ENCODE results near the gene BSPRY.
A peak's percentile ranks its signal among the peaks of the same experiment; 100 is the strongest.

Gene BSPRY

DNA sequence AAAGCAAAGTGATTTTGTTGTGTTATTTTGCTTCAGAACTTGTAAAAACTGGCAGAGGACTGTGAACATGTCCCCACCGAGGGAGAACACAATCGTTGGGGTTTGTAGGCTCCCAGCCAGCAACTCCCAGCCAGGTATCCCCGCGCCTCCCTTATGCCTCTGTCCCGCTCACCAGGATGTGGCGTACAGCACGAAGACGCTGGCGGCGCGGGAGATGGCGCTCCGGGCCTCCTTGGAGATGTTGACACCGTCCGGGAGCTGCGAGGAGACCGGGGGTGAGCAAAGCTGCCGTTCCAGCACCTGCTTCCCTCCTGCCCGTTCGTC is 60.5 kb downstream of the BSPRY start:
- peak overlapping the region; percentile 60 for H3K4me3 ChIP-seq (ENCODE audit: severe bottlenecking)
- no peaks in the 10 kb centered on the region for H3K4me1 ChIP-seq (ENCODE audit: insufficient read depth, poor library complexity, severe bottlenecking)
- H3K27ac ChIP-seq (ENCODE audit: poor library complexity, severe bottlenecking) = peak overlapping the region; percentile 71
- H3K9me3 ChIP-seq (ENCODE audit: severe bottlenecking) = no peaks in the 10 kb centered on the region
- ATAC-seq (ENCODE audit: low read depth) = peak; percentile 28
- no peaks in the 10 kb centered on the region for H3K27me3 ChIP-seq (ENCODE audit: insufficient read depth, poor library complexity, severe bottlenecking)
- TF ChIP-seq CTCF (IDR thresholded peaks at IDR 0.05; ENCODE audit: poor library complexity, severe bottlenecking) = no peak
- DNase-seq (ENCODE audit: low spot score) = no peak
- H3K36me3 ChIP-seq (ENCODE audit: low read depth) = peaks cover 23% of the 10 kb centered on the region

DNA sequence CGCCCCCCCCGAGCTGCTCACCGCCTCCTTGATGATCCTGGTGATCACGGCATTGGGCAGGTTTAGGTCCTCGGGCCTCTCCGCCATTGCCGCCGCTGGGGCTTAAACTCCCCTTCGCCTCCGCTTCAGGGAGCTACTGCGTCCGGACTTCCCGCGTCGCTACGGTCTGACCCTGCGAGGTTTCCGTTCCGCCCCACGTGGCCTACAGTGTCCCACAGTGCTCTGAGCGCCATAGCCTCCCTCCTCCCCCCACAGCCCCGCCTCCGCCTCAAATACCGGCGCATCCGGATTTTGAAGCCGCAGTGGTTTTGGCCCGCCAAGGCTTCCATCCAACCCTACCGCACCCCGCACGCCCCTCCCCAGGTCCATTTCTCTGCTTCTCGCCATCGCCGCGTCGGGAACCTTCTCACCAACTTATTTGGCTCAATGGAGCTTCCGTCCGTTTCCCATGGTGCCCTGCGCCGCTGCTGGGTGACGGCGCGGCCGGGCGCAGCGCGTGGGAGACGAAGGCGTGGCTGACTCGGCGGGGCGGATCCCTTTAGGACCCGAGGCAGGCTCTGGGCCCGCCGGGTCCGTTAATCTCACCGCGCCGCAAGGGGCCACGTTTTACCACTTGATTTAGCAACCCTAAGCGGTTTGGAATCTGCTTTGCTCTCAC is 61.0 kb downstream of the BSPRY start, which contains the start of the genes C9orf43 and POLE3:
C9orf43 (plus strand) TSS at position 541 of the 658 bp plus-strand sequence. CDS start 2,747 bp downstream, outside the sequence.
POLE3 (minus strand) TSS at position 469 of the 658 bp plus-strand sequence; CDS start at position 87, 382 bp downstream.
- ATAC-seq (ENCODE audit: low read depth) = peak; percentile 96
- no peak for TF ChIP-seq CTCF (IDR thresholded peaks at IDR 0.05; ENCODE audit: poor library complexity, severe bottlenecking)
- peak within 1 kb of the TSS; percentile 60 for H3K4me3 ChIP-seq (ENCODE audit: severe bottlenecking)

GRCh38 chr9:113416149-113416721 is 66.9 kb downstream of the BSPRY start:
- H3K4me3 ChIP-seq (ENCODE audit: severe bottlenecking) = no peak overlapping the region
- H3K9me3 ChIP-seq (ENCODE audit: severe bottlenecking) = no peaks in the 10 kb centered on the region
- H3K4me1 ChIP-seq (ENCODE audit: insufficient read depth, poor library complexity, severe bottlenecking) = no peaks in the 10 kb centered on the region
- no peaks in the 10 kb centered on the region for H3K36me3 ChIP-seq (ENCODE audit: low read depth)
- TF ChIP-seq CTCF (IDR thresholded peaks at IDR 0.05; ENCODE audit: poor library complexity, severe bottlenecking) = no peak
- no peak overlapping the region for H3K27ac ChIP-seq (ENCODE audit: poor library complexity, severe bottlenecking)
- DNase-seq (ENCODE audit: low spot score) = no peak
- H3K27me3 ChIP-seq (ENCODE audit: insufficient read depth, poor library complexity, severe bottlenecking) = no peaks in the 10 kb centered on the region
- no peak for ATAC-seq (ENCODE audit: low read depth)

More for the DNA sequence above, 61.0 kb downstream of the BSPRY start, which contains the start of the genes C9orf43 and POLE3:
- no peaks in the 10 kb centered on the region for H3K27me3 ChIP-seq (ENCODE audit: insufficient read depth, poor library complexity, severe bottlenecking)
- H3K9me3 ChIP-seq (ENCODE audit: severe bottlenecking) = no peaks in the 10 kb centered on the region
- H3K36me3 ChIP-seq (ENCODE audit: low read depth) = peaks cover 23% of the 10 kb centered on the region
- peak within 1 kb of the TSS; percentile 71 for H3K27ac ChIP-seq (ENCODE audit: poor library complexity, severe bottlenecking)
- H3K4me1 ChIP-seq (ENCODE audit: insufficient read depth, poor library complexity, severe bottlenecking) = no peaks in the 10 kb centered on the region
- DNase-seq (ENCODE audit: low spot score) = peak; percentile 93

- DNase-seq (ENCODE audit: low spot score) = no peak
- no peak for ATAC-seq (ENCODE audit: low read depth)
- Histone ChIP-seq H3K27ac (ENCODE audit: poor library complexity, severe bottlenecking) (no peak overlapping the region), H3K4me1 (ENCODE audit: insufficient read depth, poor library complexity, severe bottlenecking) (no peaks in the 10 kb centered on the region), H3K9me3 (ENCODE audit: severe bottlenecking) (no peaks in the 10 kb centered on the region), H3K36me3 (ENCODE audit: low read depth) (no peaks in the 10 kb centered on the region), H3K4me3 (ENCODE audit: severe bottlenecking) (no peak overlapping the region), H3K27me3 (ENCODE audit: insufficient read depth, poor library complexity, severe bottlenecking) (no peaks in the 10 kb centered on the region)
- TF ChIP-seq CTCF (IDR thresholded peaks at IDR 0.05; ENCODE audit: poor library complexity, severe bottlenecking) = no peak
Measured at GRCh38 chr9:113417370-113417769, 68.0 kb downstream of the BSPRY start.

Data from RWPE2 (cell line).